Measurements from ENCODE around the gene DCTN3. TPM values are rescaled to one million over a fixed set of nuclear protein-coding genes. Genes with fewer than 3 reads are reported as not detected.
A peak's percentile ranks its signal among the peaks of the same experiment; 100 is the strongest.

DCTN3 gene
- total and polyA plus RNA-seq, 10 of the 15 experiments (the other 5 are each of a cell fraction or from before 2014, with no cell fraction given): 19.0 to 120 (median 71.8) TPM

- WGBS (ENCODE audit: insufficient coverage, insufficient replicate concordance, low lambda C conversion rate, missing lambda C conversion rate): 87% methylated on average over 14 of the region's 14 CpGs
- no peak for DNase-seq (ENCODE audit: low read depth, low spot score)
- H2AFZ ChIP-seq (ENCODE audit: control insufficient read depth, low read depth, low read length): no peak overlapping the region
- ChIA-PET RAD21 (ENCODE audit: unreplicated experiment) (interaction anchor here (0.7 to 1.0 kb wide), 2 partner anchors 13 to 24 kb away, joined by 4 to 5 read pairs; partner anchors contain the start of gene RPP25L), POLR2A (interaction anchor here (1.2 kb wide), 1 partner anchor 9 kb away, joined by 4 read pairs; no protein-coding TSS in a partner anchor), CTCF (interaction anchor here (0.6 to 8.3 kb wide), 13 partner anchors 10 to 231 kb away, joined by 3 to 118 read pairs (median 13); partner anchors contain the start of genes DCTN3, GALT and RPP25L), SMC1A (ENCODE audit: uncharacterized antibody, unreplicated experiment) (interaction anchor here (1.6 to 2.3 kb wide), 3 partner anchors 20 to 73 kb away, joined by 3 to 13 read pairs (median 5); partner anchors contain the start of gene RPP25L)
- no peak for ATAC-seq
- no peaks in the 10 kb centered on the region; the same call in none of the 2 replicates for H3K4me1 ChIP-seq (ENCODE audit: control insufficient read depth, insufficient read depth, low read length)
- H3K4me3 ChIP-seq: no peak overlapping the region
- peaks cover 15% of the 10 kb centered on the region for H3K79me2 ChIP-seq (ENCODE audit: control insufficient read depth, insufficient read depth, low read length)
- FAIRE-seq: no peak
- no peak overlapping the region for H3K27ac ChIP-seq (ENCODE audit: control insufficient read depth, insufficient read depth)
- peak overlapping the region; percentile 38; the same call in 1 of the 2 replicates for H3K4me2 ChIP-seq (ENCODE audit: control insufficient read depth, insufficient read depth)
- H3K9ac ChIP-seq (ENCODE audit: control insufficient read depth, insufficient read depth, low read length): no peak overlapping the region
- no peaks in the 10 kb centered on the region for H3K9me3 ChIP-seq (replicated peaks; ENCODE audit: control insufficient read depth, insufficient read depth, low read length)
- TSS peak; percentile 78 for BruUV-seq (replicated peaks)
- H4K20me1 ChIP-seq (ENCODE audit: control insufficient read depth, insufficient read depth): no peaks in the 10 kb centered on the region; the same call in none of the 2 replicates
- peaks cover 0 to 1% of the 10 kb centered on the region in 2 experiments; a peak in 2 of 4 replicates for H3K27me3 ChIP-seq (replicated peaks in 1 of 2; ENCODE audit: control insufficient read depth in 2 of 2, insufficient read depth in 2 of 2, low read length in 1 of 2)
- in situ Hi-C loops (cut with MboI) (no loop called here), intact Hi-C loops (cut with micrococcal nuclease; ENCODE audit: unreplicated experiment) (no loop called here)
- H3K36me3 ChIP-seq (ENCODE audit: control insufficient read depth in 2 of 2, insufficient read depth in 2 of 2, low read length in 1 of 2): peaks cover 2 to 6% of the 10 kb centered on the region in 2 experiments; a peak in 3 of 4 replicates
- no peak for TF ChIP-seq POLR2A (IDR thresholded peaks at IDR 0.05; ENCODE audit: low read depth, low read length)
- no peak for TF ChIP-seq RELB (IDR thresholded peaks at IDR 0.05; ENCODE audit: low read depth)
- no peak for TF ChIP-seq ZSCAN29 (IDR thresholded peaks at IDR 0.05)
- no peak for TF ChIP-seq WRNIP1 (IDR thresholded peaks at IDR 0.05; ENCODE audit: borderline replicate concordance, low read depth, low read length)
- TF ChIP-seq ZBTB40 (IDR thresholded peaks at IDR 0.05; ENCODE audit: borderline replicate concordance): no peak
- TF ChIP-seq MEF2A (IDR thresholded peaks at IDR 0.05; ENCODE audit: insufficient read depth, low read depth, low read length): no peak
- no peak for TF ChIP-seq CHD4 (IDR thresholded peaks at IDR 0.05)
- TF ChIP-seq PAX5 (IDR thresholded peaks at IDR 0.05; ENCODE audit: borderline replicate concordance, low read depth, low read length): no peak
- TF ChIP-seq NKRF (conservative IDR thresholded peaks at IDR 0.05): no peak
- TF ChIP-seq NRF1 (conservative IDR thresholded peaks at IDR 0.05; ENCODE audit: low read depth, low read length): no peak
- no peak for TF ChIP-seq NFIC (IDR thresholded peaks at IDR 0.05; ENCODE audit: low read depth, low read length)
- TF ChIP-seq E2F4 (IDR thresholded peaks at IDR 0.05; ENCODE audit: low read depth, low read length): no peak
- no peak for TF ChIP-seq EED (IDR thresholded peaks at IDR 0.05; ENCODE audit: low read depth)
- no peak for TF ChIP-seq STAT3 (IDR thresholded peaks at IDR 0.05; ENCODE audit: low read depth, low read length)
- no peak for TF ChIP-seq CREM (IDR thresholded peaks at IDR 0.05; ENCODE audit: low read depth)
- no peak for TF ChIP-seq ETV6 (conservative IDR thresholded peaks at IDR 0.05 in 1 of 2, IDR thresholded peaks at IDR 0.05 in 1 of 2; ENCODE audit: borderline replicate concordance in 1 of 2, low read depth in 1 of 2)
Measured at GRCh38 chr9:34635556-34635955, 15.3 kb upstream of the DCTN3 start.

All from GM12878 (cell line).